Left kidney (tissue), 2 donors: ENCODE data around the gene OSBPL2. TPM values are rescaled to one million over a fixed set of nuclear protein-coding genes. Genes with fewer than 3 reads are reported as not detected.

Experiments
- DNase-seq: peaks from one replicate; pipeline ENCODE4 v3.0.0-alpha.2; 2013
- polyA plus RNA-seq: library from polyadenylated mRNA; unstranded; fragments of 120-200 nt; gene quantifications from one replicate; pipeline ENCODE4 v1.2.1, GENCODE V29; 2013; ENCODE audit not compliant: insufficient read length

The OSBPL2 gene
- polyA plus RNA-seq, 1 donor, result 43.6 TPM

DNA sequence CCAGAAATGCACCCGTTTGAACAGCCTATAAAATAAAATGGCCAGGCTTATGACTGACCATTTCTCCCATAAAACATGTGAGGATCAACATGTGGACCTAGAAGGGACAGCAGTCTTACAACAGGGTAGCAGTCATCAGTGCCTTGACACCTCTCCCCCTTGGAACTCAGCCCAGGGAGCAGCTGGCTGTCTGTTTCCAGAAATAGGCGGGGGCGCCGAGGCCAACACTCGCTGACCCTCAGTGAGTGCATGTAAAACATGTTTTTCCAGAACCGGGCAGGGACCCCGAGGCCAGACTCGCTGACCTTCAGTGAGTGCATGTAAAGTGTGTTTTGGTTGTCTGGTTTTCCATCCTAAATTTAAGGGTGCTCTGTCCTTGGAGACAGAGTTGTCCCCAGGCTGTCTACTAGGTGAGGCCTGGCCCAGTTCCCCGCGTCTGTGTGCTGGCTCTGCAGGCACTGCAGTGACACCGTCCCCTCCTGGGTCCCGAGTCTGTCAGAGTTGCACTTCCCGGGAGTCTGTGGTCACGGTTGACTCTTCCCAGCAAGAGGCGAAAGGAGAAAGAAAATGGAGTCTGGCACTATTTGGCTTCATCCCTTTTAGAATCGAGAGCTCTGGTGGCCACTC is 44.7 kb downstream of the OSBPL2 start:
- no peak for DNase-seq

GRCh38 chr20:62284448-62284847 is 46.1 kb downstream of the OSBPL2 start:
- no peak for DNase-seq

GRCh38 chr20:62285151-62285550 is 46.8 kb downstream of the OSBPL2 start:
- DNase-seq, result no peak

DNA sequence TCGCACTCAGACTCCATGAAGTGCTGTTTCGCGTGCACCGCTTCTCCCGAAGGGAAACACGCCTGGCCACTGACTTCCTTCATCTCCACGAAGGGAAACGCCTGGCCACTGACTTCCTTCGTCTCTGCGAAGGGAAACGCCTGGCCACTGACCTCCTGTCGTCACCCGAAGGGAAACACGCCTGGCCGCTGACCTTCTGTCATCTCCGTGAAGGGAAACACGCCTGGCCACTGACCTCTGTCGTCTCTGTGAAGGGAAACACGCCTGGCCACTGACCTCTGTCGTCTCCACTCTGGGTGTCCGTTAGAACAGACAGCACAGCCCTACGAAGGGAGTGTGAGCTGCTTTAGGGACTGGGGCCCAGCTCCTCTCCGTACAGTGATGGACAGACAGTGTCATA is 47.4 kb downstream of the OSBPL2 start:
- peak; percentile 8 for DNase-seq

DNA sequence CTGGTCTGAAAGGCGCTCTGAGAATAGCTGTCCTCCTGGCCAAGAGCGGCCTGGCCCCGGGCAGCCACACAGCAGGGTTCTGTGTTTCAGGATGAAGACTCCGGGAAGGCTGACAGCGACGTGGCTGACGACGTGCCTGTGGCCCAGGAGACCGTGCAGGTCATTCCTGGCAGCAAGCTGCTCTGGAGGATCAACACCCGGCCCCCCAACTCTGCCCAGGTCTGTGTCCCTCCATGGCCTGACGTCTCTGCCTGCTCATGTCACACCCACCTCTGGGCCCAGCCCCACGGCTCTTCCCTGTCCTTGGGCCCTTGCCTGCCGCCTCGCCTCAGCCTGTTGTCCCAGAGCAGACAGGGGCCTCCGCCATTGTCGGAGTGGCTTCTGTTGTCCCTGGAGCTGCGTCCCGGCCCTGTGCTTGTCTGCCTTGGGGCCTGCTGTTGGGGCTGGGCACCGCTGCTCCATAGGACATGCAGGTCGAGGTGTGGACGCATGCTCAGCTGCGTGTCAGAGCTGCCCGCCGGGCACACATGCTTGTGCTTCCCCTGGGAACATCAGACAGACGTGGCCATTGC is 48.3 kb downstream of the OSBPL2 start:
- DNase-seq, result no peak

DNA sequence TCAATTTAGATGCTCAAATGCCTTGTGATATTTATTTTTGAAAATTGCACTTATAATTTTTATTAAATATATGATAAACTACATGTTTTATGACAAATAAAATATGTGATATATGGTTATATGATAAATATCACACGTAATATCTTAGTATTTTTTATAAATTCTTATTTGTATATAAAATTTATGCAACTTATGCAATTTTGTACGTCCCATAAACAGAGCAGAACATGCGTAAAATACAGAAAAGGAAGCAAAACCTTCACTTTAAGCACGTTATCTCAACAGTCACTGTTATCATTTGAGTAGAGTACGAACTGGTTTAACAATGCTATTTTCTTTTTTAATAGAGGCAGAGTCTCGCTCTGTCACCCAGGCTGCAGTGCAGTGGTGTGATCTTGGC is 48.8 kb downstream of the OSBPL2 start:
- DNase-seq, result no peak

DNA sequence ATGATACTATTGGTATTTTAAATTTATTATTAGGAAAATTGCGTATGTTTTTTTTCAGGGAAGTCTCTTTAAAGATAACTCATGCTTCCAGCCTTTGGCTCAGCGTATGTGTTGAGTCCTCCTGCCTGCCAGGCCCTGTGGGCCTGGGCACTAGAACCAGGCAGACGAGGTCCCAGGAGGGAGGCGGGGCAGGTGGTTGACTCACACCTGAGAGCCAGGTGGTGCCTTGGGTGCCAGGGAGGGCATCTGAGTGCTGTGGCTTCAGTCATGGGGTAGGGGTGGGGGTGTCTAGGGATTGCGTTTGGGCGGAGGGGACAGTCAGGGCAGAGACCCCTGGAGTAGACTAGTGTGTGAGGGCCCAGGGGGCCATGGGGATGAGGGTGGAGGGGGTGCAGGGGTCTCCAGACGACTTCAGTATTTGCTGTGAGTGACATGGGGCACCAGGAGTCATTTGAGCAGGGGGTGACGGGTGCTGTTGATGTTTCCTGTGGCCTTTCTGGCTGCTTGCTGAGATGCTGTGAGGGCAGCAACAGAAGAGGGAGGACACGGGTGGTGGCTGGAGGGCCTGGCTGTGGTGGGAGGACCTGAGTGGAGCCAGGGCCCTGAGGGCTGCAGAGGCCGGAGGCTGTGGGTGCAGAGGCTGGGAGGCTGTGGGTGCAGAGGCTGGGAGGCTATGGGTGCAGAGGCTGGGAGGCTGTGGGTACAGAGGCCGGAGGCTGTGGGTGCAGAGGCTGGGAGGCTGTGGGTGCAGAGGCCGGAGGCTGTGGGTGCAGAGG is 49.6 kb downstream of the OSBPL2 start:
- DNase-seq, result no peak

- DNase-seq, result no peak
Measured at GRCh38 chr20:62288535-62289105, 50.3 kb downstream of the OSBPL2 start.

- no peak for DNase-seq
Measured at GRCh38 chr20:62289131-62289530, 50.8 kb downstream of the OSBPL2 start.

GRCh38 chr20:62289898-62290297 is 51.6 kb downstream of the OSBPL2 start:
- DNase-seq, result no peak

GRCh38 chr20:62291251-62292066 is 53.1 kb downstream of the OSBPL2 start:
- no peak for DNase-seq

DNA sequence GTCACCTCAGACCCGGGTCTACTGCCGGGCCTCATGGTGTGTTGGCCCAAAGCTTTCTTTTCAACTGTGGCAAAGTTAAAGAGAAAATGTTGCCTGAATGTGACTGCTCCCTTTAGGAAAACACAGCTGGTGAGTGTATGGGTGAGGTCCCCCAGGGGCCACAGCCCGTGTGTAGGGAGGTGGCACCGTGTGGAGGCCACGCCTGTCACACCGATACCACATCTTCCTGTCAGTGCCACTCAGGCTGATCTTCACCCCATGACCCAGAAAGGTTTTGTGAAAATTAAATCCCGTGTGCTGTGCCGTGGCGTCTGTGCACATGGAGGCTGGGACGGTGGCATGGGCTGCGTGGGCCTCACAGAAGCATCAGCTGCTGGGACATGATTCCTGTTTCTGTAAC is 53.8 kb downstream of the OSBPL2 start:
- DNase-seq, result no peak

DNA sequence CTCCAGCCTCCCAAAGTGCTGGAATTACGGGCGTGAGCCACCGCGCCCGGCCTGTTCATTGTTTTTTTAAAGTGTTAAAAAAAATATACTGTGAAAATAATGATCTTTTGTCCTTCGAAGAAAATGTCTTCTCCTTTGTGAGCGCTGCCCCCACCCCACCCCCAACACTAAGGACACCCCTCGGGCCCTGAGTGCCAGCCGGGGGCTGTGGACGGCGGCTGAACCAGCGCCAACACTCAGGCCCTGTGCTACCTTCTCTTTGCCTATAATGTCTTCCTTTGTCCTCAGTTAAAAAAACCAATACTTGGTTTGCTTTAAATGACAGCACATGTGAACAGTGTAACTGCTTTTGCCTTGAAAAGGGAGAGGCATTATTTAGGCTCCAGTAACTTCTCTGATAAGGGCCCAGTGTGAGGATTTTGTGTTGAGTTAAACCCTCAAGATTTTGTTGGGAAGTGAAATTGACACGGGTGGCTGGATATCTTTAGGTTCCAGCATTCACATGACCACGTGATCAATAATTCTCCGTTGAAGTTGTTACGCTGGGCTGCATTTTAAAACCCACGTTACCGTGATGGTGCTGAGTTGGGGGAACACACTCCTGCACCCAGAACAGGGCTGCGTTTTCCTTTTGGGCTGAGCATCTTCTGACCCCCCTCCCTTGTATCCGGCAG is 54.9 kb downstream of the OSBPL2 start:
- DNase-seq, result no peak

DNA sequence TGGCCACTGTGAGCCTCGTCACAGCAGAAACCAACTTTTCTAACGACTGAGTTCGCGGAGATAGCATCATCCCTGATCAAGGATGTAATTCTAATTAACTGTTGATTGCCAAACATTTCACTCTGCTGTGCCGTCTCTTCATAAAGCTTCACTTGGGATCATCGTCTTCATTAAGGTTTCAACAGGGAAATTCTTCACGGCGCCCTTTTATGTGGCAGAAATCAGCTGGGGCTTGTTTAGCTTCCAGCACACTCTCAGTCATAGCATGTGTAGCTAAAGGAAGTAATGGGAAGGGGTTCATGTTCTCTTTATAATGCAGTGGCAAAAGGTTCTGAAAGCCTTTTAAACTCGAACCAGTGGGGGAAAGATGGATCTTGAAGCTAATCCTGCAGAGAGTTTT is 55.6 kb downstream of the OSBPL2 start:
- DNase-seq, result no peak

GRCh38 chr20:62294516-62294915 is 56.2 kb downstream of the OSBPL2 start:
- DNase-seq, result no peak

DNA sequence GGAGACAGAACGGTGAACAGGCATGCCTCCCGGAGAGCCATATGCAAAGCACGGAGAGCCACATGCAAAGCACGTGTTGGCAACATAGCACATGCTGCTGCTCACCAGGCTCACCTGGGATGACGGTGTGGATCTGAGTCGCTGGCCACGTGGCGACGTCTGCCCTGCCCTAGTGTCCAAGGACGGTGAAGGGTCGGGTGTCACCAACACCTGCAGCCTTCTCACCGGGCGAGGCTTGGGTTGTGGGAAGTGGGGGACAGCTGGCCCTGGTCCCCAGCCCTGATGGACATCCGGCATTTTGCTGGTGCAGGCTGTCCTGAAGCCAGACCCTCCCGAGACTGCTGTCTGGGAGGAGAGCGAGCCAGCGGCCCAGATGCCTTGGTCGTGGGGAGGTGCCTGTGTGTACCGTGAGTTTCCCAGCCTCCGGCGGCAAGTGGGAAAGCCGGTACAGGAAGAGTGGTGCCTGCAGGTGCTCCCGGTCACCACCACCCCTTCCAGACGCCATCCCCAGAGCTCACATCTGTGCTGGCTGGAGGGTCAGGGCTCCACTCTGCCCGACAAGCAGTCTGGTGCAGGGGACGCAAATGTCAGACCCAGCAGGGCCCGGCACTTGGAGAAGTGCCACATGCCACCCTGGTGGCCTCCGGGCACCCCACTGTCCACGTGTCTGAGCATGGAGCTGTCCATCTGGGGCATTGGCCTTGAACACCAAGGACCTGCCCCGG is 58.6 kb downstream of the OSBPL2 start:
- DNase-seq, result no peak

DNA sequence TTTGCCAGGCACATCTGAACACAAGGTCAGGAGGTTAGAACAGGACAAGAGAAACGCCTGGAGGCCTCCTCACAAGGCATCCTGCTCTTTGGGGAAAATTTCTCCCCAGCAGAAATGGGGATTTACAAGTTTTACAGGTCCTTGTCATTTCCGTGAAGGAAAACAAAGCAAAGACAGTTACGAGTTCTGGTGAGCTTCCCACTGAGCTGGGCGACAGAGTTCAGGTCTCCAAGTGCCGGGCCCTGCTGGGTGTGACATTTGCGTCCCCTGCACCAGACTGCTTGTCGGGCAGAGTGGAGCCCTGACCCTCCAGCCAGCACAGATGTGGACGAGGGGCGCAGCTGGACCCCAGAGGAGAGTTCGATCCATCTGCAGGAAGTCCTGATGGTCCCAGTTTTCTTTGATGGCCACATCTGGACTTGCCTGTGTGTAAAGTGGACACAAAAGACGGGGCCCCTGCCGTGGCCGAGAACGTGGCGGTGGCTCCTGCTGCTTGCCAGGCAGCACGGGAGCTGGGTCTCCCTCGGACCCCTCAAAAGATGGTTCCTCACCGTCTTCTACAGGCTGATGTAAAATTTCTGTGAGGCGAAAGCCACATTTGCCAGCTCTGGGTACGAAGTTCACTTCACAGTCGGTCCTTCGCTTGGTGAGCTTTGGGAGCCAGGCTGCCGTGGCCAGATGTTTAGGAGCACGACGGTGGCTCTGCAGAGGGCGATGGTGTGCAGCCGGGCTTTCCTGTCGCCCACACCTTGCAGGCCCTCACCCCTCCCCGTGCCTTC is 59.3 kb downstream of the OSBPL2 start:
- no peak for DNase-seq

DNA sequence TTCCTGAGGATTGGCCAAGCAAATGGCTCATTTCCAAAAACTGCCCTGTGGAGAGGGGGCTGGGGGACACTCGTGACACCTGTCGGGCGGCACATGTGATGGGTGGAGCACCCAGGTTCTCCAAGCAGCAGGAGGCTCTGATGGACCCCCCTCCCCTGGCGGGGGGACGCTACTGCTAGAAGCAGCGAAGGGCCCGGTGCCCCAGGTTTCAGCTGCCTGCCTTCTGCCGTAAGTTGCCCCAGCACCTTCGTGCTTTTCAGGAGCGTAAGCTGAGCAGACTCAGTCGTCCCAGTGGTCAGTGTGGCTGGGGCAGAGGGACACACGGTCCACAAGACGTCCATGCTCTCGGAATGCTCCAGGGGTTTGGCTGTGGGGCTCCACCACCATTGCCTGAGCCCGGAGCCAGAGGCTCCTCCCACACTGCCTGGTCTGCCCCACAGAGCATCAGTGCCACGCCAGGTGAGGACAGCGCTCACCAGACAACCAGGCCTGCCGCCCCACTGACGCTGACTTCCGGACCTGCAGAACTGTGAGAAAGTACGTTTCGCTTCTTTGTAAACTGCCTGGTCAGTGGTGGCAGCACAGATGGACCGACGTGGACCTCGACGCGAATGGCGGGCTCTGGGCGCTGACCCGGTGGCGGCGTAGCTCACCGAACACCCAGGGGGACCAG is 60.4 kb downstream of the OSBPL2 start:
- no peak for DNase-seq

DNA sequence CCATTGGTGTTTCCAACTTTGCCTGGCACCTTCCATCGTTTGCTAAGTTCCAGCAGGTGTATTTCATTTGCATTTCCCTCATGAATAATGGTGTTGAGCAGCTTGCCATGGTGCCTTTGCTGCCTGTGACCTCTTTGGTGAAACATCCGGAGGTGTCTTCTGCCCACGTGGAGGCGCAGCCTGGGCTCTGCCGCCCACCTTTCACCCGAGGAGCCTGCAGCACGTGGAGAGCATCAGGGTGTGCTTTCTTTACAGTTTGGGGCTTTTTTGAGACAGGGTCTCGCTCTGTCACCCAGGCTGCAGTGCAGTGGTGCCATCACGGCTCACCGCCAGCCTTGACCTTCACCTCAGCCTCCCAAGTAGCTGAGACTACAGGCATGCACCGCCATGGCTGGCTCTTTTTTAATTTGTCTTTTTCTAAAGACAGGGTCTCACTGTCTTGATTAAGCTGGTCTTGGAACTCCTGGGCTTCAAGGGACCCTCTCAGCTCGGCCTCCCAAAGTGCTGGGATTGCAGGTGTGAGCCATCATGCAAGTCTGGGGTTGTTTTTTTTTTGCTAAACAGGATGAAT is 61.4 kb downstream of the OSBPL2 start:
- no peak for DNase-seq
